HepG2 (cell line): Measurements from ENCODE around the gene MAN1A1. TPM values are rescaled to one million over a fixed set of nuclear protein-coding genes. Genes with fewer than 3 reads are reported as not detected.

Source experiments
- ASH2L ChIP-seq: fragments of 300-600, 200-600 bp; sonication (generic); IDR thresholded peaks from 2 replicates; pipeline ENCODE4 v1.7.0; 2017; ENCODE audit warnings: low read depth, mild to moderate bottlenecking, moderate library complexity, mixed read lengths, low read length; ENCODE audit not compliant: insufficient read length
- CBX1 ChIP-seq: IDR thresholded peaks from one replicate; pipeline ENCODE4 v1.6.1; 2016; ENCODE audit warnings: antibody characterized with exemption, low read depth
- MIXL1 ChIP-seq: IDR thresholded peaks from 2 replicates; pipeline ENCODE4 v1.6.1; 2016
- TBX2 ChIP-seq: sonication (generic); formaldehyde crosslinking; IDR thresholded peaks from 2 replicates; pipeline ENCODE4 v1.5.0; 2020; ENCODE audit warnings: missing genetic modification reagents, mild to moderate bottlenecking, borderline replicate concordance
- ZBTB10 ChIP-seq: sonication (generic); formaldehyde crosslinking; IDR thresholded peaks from 2 replicates; pipeline ENCODE4 v1.4.0; 2020; ENCODE audit warnings: missing genetic modification reagents, borderline replicate concordance
- ZFP82 ChIP-seq: sonication (generic); formaldehyde crosslinking; IDR thresholded peaks from 2 replicates; pipeline ENCODE4 v1.5.1; 2020; ENCODE audit warnings: mild to moderate bottlenecking, missing genetic modification reagents, borderline replicate concordance
- ZNF3 ChIP-seq: IDR thresholded peaks from 2 replicates; pipeline ENCODE4 v1.7.0; 2017; ENCODE audit warnings: inconsistent platforms
- ZNF564 ChIP-seq: sonication (generic); formaldehyde crosslinking; IDR thresholded peaks from 2 replicates; pipeline ENCODE4 v1.8.1; 2023; ENCODE audit warnings: mild to moderate bottlenecking, missing genetic modification reagents
- ZNF646 ChIP-seq: sonication (generic); formaldehyde crosslinking; IDR thresholded peaks from 2 replicates; pipeline ENCODE4 v1.9.0; 2021; ENCODE audit warnings: mild to moderate bottlenecking, missing genetic modification reagents
- polyA plus RNA-seq, 8 experiments: library from polyadenylated mRNA; depleted of rRNA in 3 of 8; stranded (reverse) in 7 of 8; unstranded in 1 of 8; fragments of >200 nt; fragmentation: Illumina TruSeq in 4 of 8; extraction: Trizol in 4 of 8; gene quantifications; 2 replicates each; pipeline versions ENCODE4 v1.2.1 to v1.2.3, GENCODE V29; 2011 to 2016; ENCODE audit warnings: low read depth in 4 of 8, missing spikeins in 1 of 8, mixed read lengths in 1 of 8; ENCODE audit not compliant: insufficient read depth in 1 of 8
- total RNA-seq, 5 experiments: library from RNA; depleted of rRNA; stranded (reverse); fragments of >200 nt; fragmentation: Illumina TruSeq; extraction: Trizol; gene quantifications; 2 replicates each; pipeline ENCODE4 v1.2.3, GENCODE V29; 2016; ENCODE audit warnings: low read depth in 1 of 5
- TF ChIP-seq, protein P1 (sequence below): IDR thresholded peaks from 2 replicates; pipeline ENCODE4 v1.6.1; 2016

Gene MAN1A1
- total and polyA plus RNA-seq, 2 of the 13 experiments (the other 11 are each of a cell fraction or from before 2014, with no cell fraction given) = 156 to 236 TPM

GRCh38 chr6:119129148-119129967 lies 220.2 kb downstream of the MAN1A1 start (continued):
- TF ChIP-seq ZNF646 (CRISPR knock-in tag) (no peak), ZFP82 (CRISPR knock-in tag) (no peak), CBX1 (no peak), MIXL1 (CRISPR knock-in tag) (peak; percentile 56), ZNF3 (CRISPR knock-in tag) (no peak), TBX2 (CRISPR knock-in tag) (0 out of 2 replicates have a peak, but pooled peaks have one; percentile 31), ZBTB10 (CRISPR knock-in tag) (0 out of 2 replicates have a peak, but pooled peaks have one; percentile 15), ASH2L (peak; percentile 57), ZNF564 (CRISPR knock-in tag) (no peak)
- TF ChIP-seq, protein P1, sequence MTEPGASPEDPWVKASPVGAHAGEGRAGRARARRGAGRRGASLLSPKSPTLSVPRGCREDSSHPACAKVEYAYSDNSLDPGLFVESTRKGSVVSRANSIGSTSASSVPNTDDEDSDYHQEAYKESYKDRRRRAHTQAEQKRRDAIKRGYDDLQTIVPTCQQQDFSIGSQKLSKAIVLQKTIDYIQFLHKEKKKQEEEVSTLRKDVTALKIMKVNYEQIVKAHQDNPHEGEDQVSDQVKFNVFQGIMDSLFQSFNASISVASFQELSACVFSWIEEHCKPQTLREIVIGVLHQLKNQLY = no peak
- TF ChIP-seq, all 625 proteins: peak for 21
